8988T (cell line): Measurements from ENCODE around the gene AP3B1.
"Not testable (repeated sequence)": the region's sequence is repeated elsewhere in the genome, so short reads cannot be mapped to it uniquely, and the experiment has no call there.

Experiments
- DNase-seq: peaks from one replicate; pipeline ENCODE4 v3.0.0; 2011

The AP3B1 gene

GRCh38 chr5:78242001-78242400 is 52.5 kb downstream of the AP3B1 start:
- no peak for DNase-seq

- DNase-seq = no peak
Measured at GRCh38 chr5:78237911-78238310, 56.6 kb downstream of the AP3B1 start.

- no peak for DNase-seq
Measured at GRCh38 chr5:78236046-78236445, 58.5 kb downstream of the AP3B1 start.

- DNase-seq = no peak
Measured at GRCh38 chr5:78235289-78235688, 59.2 kb downstream of the AP3B1 start.

- DNase-seq = no peak
Measured at GRCh38 chr5:78234804-78235203, 59.7 kb downstream of the AP3B1 start.

- no peak for DNase-seq
Measured at GRCh38 chr5:78232163-78232562, 62.3 kb downstream of the AP3B1 start.

GRCh38 chr5:78224358-78224757 is 70.1 kb downstream of the AP3B1 start:
- no peak for DNase-seq

GRCh38 chr5:78221964-78222451 is 72.5 kb downstream of the AP3B1 start:
- DNase-seq = no peak

- no peak for DNase-seq
Measured at GRCh38 chr5:78221467-78221866, 73.0 kb downstream of the AP3B1 start.

GRCh38 chr5:78215972-78216371 is 78.5 kb downstream of the AP3B1 start:
- no peak for DNase-seq

GRCh38 chr5:78215565-78215964 is 78.9 kb downstream of the AP3B1 start:
- DNase-seq = no peak

- no peak for DNase-seq
Measured at GRCh38 chr5:78213799-78214198, 80.7 kb downstream of the AP3B1 start.

- no peak for DNase-seq
Measured at GRCh38 chr5:78211052-78211451, 83.4 kb downstream of the AP3B1 start.

GRCh38 chr5:78204241-78204640 is 90.3 kb downstream of the AP3B1 start:
- no peak for DNase-seq

- no peak for DNase-seq
Measured at GRCh38 chr5:78203815-78204214, 90.7 kb downstream of the AP3B1 start.

GRCh38 chr5:78190402-78190801 is 104.1 kb downstream of the AP3B1 start:
- DNase-seq = no peak

- DNase-seq = not testable (repeated sequence)
Measured at GRCh38 chr5:78188681-78189080, 105.8 kb downstream of the AP3B1 start.

GRCh38 chr5:78187172-78187571 is 107.3 kb downstream of the AP3B1 start:
- no peak for DNase-seq

- DNase-seq = no peak
Measured at GRCh38 chr5:78182838-78183237, 111.7 kb downstream of the AP3B1 start.

GRCh38 chr5:78178356-78178755 is 116.1 kb downstream of the AP3B1 start:
- DNase-seq = no peak

- DNase-seq = not testable (repeated sequence)
Measured at GRCh38 chr5:78170335-78170734, 124.2 kb downstream of the AP3B1 start.

- peak; percentile 4 for DNase-seq
Measured at GRCh38 chr5:78162253-78162862, 132.1 kb downstream of the AP3B1 start.

- DNase-seq = no peak
Measured at GRCh38 chr5:78157001-78157400, 137.5 kb downstream of the AP3B1 start.

GRCh38 chr5:78151594-78152271 is 142.8 kb downstream of the AP3B1 start:
- no peak for DNase-seq

- DNase-seq = no peak
Measured at GRCh38 chr5:78137290-78137689, 157.2 kb downstream of the AP3B1 start.
